Urinary bladder (tissue), 4 donors: ENCODE data around the gene CEP152. TPM values are rescaled to one million over a fixed set of nuclear protein-coding genes. Genes with fewer than 3 reads are reported as not detected.

Source experiments
- DNase-seq: peaks from one replicate; pipeline ENCODE4 v3.0.0-alpha.2; 2015; ENCODE audit errors: extremely low spot score
- H3K27ac ChIP-seq: one replicate; pipeline ENCODE4 v1.5.1; 2013; ENCODE audit warnings: low read depth, mild to moderate bottlenecking, moderate library complexity
- H3K36me3 ChIP-seq: one replicate; pipeline ENCODE4 v1.6.1; 2013; ENCODE audit warnings: mild to moderate bottlenecking, moderate library complexity; ENCODE audit not compliant: insufficient read depth
- H3K4me1 ChIP-seq: one replicate; pipeline ENCODE4 v1.6.1; 2013; ENCODE audit warnings: mild to moderate bottlenecking, moderate library complexity; ENCODE audit not compliant: insufficient read depth
- H3K4me3 ChIP-seq: one replicate; pipeline ENCODE4 v1.5.1; 2013; ENCODE audit warnings: low read depth, low read length
- WGBS: extraction: QIAGEN DNeasy Blood & Tissue Kit; methylation state at CpG from one replicate; pipeline ENCODE4 v1.1.7; 2013; 5-methylcytosine and 5-hydroxymethylcytosine counted together
- polyA plus RNA-seq: library from polyadenylated mRNA; stranded (reverse); fragments of 200-250 nt; gene quantifications from one replicate; pipeline ENCODE4 v1.2.3, GENCODE V29; 2013
- total RNA-seq: library from RNA; depleted of rRNA; stranded (reverse); fragments of >200 nt; gene quantifications from one replicate; pipeline ENCODE4 v1.2.3, GENCODE V29; 2014
- donor health status: healthy with polysubstance abuse.
- donor health status: healthy.

The CEP152 gene
- total and polyA plus RNA-seq, 2 donors = 1.3 to 17.7 TPM

DNA sequence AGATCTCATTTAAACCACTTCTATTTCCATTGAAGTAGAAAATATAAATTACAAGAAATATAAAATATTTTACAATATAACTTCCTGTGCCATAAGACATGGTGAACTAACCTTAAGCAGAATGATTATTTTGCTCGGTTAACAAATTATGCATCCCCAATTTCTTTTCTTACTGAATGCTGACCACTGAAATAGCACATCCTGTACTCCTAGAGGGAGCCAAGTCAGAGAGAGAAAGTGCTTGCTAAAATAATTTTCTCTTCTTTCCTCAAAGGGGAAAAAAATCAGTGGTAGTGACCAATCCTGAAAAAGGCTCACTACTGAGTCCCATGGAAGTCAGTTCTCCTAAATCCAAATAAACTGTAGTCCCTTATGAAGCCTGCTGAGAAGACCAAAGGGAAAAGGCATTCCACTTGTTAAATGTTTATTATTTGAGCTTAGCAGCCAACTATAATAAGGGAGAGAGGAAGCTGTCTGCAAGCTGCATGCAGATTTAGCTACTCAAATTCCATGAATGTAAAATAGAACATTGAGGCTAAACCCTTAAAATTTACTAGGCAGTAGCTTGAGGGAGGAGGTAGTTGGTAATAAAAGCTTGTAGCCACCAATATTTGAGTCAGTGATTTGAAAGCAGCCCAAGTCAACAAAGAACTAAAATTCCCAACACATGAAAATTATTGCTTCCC lies 33.1 kb downstream of the CEP152 start:
- H3K27ac ChIP-seq = no peak overlapping the region
- no peak for DNase-seq
- no peak overlapping the region for H3K4me3 ChIP-seq
- WGBS = 67% methylated on average over 1 of the region's 1 CpG
- H3K4me1 ChIP-seq = no peaks in the 10 kb centered on the region
- no peaks in the 10 kb centered on the region for H3K36me3 ChIP-seq

DNA sequence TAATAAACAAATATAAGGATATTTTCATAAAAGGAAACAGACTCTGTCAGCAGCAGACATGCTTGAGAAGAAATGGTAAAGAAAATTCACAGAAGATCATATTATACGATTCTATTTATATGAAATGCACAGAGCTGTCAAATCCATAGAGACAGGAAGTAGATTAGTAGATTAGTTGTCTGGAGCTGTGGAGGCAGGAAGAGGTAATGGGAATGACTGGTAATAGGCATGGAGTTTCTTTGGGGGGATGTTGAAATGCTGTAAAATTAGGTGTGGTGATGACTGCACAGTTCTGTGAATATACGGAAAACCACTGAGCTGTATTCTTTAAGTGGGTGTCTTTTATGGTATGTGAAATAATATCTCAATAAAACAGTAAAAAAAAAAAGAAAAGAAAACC lies 35.3 kb downstream of the CEP152 start:
- WGBS = 79% methylated on average over 2 of the region's 2 CpGs
- DNase-seq = no peak
- H3K4me1 ChIP-seq = no peaks in the 10 kb centered on the region

GRCh38 chr15:48774484-48774883 lies 36.4 kb downstream of the CEP152 start:
- WGBS = 97% methylated on average over 1 of the region's 1 CpG
- H3K27ac ChIP-seq = no peak overlapping the region

More for the DNA sequence above, 35.3 kb downstream of the CEP152 start:
- Histone ChIP-seq H3K4me3 (no peak overlapping the region), H3K36me3 (no peaks in the 10 kb centered on the region), H3K27ac (no peak overlapping the region)

GRCh38 chr15:48766196-48766595 lies 44.7 kb downstream of the CEP152 start:
- no peak for DNase-seq
- H3K27ac ChIP-seq = no peak overlapping the region
- 89% methylated on average over 4 of the region's 4 CpGs for WGBS
- no peak overlapping the region for H3K4me3 ChIP-seq
- H3K36me3 ChIP-seq = peaks cover 4% of the 10 kb centered on the region
- H3K4me1 ChIP-seq = no peaks in the 10 kb centered on the region

More at GRCh38 chr15:48774484-48774883, 36.4 kb downstream of the CEP152 start:
- no peaks in the 10 kb centered on the region for H3K36me3 ChIP-seq
- no peak for DNase-seq
- no peak overlapping the region for H3K4me3 ChIP-seq
- H3K4me1 ChIP-seq = no peaks in the 10 kb centered on the region

GRCh38 chr15:48765022-48765421 lies 45.8 kb downstream of the CEP152 start:
- H3K36me3 ChIP-seq = peaks cover 4% of the 10 kb centered on the region
- H3K4me3 ChIP-seq = no peak overlapping the region
- no peaks in the 10 kb centered on the region for H3K4me1 ChIP-seq
- no peak overlapping the region for H3K27ac ChIP-seq
- WGBS = 74% methylated on average over 4 of the region's 4 CpGs
- DNase-seq = no peak

GRCh38 chr15:48761393-48762158 lies 49.3 kb downstream of the CEP152 start:
- Histone ChIP-seq H3K4me1 (no peaks in the 10 kb centered on the region), H3K36me3 (peaks cover 4% of the 10 kb centered on the region), H3K27ac (no peak overlapping the region), H3K4me3 (no peak overlapping the region)
- DNase-seq = no peak
- WGBS = 95% methylated on average over 2 of the region's 2 CpGs

DNA sequence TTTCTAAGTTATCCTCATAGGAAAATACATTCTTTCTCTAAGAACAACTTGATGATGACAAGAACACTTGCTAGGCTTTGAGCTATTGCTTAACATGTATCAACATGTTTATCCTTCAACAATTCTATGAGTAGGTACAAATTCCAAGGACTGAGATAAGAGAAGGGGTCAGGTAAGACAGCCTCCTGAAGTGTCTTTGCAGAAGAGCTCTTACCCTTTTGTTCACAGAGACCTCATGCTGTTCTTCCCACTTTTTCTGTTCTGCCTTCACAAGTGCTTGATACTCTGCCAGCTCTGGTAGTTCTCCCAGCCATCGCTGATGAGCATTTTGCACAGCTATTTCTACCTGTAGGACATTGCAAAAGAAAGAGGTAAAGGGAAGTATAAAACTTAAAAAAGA lies 50.9 kb downstream of the CEP152 start:
- Histone ChIP-seq H3K27ac (no peak overlapping the region), H3K4me3 (no peak overlapping the region), H3K36me3 (peaks cover 4% of the 10 kb centered on the region), H3K4me1 (no peaks in the 10 kb centered on the region)
- DNase-seq = no peak
- 87% methylated on average over 1 of the region's 1 CpG for WGBS

- H3K27ac ChIP-seq = no peak overlapping the region
- no peaks in the 10 kb centered on the region for H3K36me3 ChIP-seq
- H3K4me3 ChIP-seq = no peak overlapping the region
- no peaks in the 10 kb centered on the region for H3K4me1 ChIP-seq
- WGBS = 96% methylated on average over 1 of the region's 1 CpG
- DNase-seq = no peak
These were observed 53.2 kb downstream of the CEP152 start for GRCh38 chr15:48757661-48758060.

DNA sequence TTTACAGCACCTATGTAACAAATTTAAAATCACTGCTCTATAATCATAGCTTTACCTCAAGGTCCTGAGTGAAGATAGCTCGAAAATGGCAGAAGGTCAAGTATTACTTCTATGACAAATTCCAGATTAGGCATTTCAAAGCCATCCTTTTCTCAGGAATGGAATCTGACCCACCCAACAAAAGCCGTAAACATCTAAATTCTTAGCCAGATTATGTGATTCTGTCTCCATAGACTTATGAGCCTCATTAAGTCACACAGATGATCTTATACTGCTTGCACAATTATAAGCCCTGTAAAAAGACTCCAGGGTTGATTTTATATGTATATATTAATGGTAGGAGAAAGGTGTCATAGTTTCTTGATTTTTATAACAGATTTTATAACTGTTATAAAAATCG lies 56.9 kb downstream of the CEP152 start:
- no peaks in the 10 kb centered on the region for H3K36me3 ChIP-seq
- no peak for DNase-seq
- WGBS = 86% methylated on average over 3 of the region's 3 CpGs
- no peak overlapping the region for H3K4me3 ChIP-seq
- H3K4me1 ChIP-seq = no peaks in the 10 kb centered on the region
- H3K27ac ChIP-seq = no peak overlapping the region

GRCh38 chr15:48751595-48751994 lies 59.3 kb downstream of the CEP152 start:
- Histone ChIP-seq H3K4me1 (no peaks in the 10 kb centered on the region), H3K4me3 (no peak overlapping the region), H3K36me3 (no peaks in the 10 kb centered on the region), H3K27ac (no peak overlapping the region)
- WGBS = 79% methylated on average over 3 of the region's 3 CpGs
- DNase-seq = no peak

GRCh38 chr15:48748535-48748934 lies 62.3 kb downstream of the CEP152 start:
- DNase-seq = no peak
- no peaks in the 10 kb centered on the region for H3K4me1 ChIP-seq
- no peak overlapping the region for H3K4me3 ChIP-seq
- WGBS = 55% methylated on average over 1 of the region's 1 CpG
- H3K27ac ChIP-seq = no peak overlapping the region
- no peaks in the 10 kb centered on the region for H3K36me3 ChIP-seq

DNA sequence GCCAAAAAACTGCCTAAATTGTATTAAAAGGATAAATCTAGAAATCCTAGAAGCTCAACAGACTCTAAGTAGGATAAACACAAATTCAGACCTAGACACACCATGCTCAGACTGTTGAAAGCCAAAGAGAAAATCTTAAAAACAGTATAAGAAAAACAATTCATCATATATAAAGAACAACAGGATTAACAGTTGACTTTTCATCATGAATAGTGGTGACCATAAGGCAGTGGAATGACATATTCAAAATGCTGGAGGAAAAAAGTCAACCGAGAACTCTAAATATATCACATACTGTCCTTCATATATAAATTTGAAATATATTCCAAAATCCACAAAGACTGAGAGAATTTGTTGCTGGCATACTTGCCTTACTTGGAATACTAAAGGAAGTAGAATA lies 77.3 kb downstream of the CEP152 start:
- no peak overlapping the region for H3K27ac ChIP-seq
- DNase-seq = no peak
- WGBS = 99% methylated on average over 1 of the region's 1 CpG

GRCh38 chr15:48730506-48730905 lies 80.4 kb downstream of the CEP152 start:
- no peaks in the 10 kb centered on the region for H3K36me3 ChIP-seq
- no peak for DNase-seq
- 97% methylated on average over 1 of the region's 1 CpG for WGBS

More for the DNA sequence above, 77.3 kb downstream of the CEP152 start:
- Histone ChIP-seq H3K36me3 (no peaks in the 10 kb centered on the region), H3K4me3 (no peak overlapping the region), H3K4me1 (no peaks in the 10 kb centered on the region)

DNA sequence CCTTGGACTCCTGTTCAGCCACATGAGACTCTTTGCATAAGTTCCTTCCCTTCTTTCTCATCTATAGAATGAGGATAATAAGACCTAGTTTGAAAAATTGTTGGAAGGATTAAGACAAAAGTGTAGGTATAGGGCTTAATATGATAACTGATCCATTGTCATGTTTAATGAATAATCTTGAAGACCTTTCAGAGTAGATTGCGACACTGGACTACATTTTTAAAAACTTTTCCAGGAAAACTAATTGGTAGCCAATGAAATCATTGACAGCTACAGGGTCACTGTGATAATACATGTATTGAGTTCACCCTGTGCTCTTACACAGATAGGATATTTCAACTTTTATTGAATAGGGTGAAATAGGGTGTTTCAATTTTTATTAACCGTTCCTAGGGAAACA lies 86.9 kb downstream of the CEP152 start:
- no peak overlapping the region for H3K27ac ChIP-seq
- 97% methylated on average over 2 of the region's 2 CpGs for WGBS
- no peak overlapping the region for H3K4me3 ChIP-seq
- no peaks in the 10 kb centered on the region for H3K4me1 ChIP-seq
- no peak for DNase-seq
- H3K36me3 ChIP-seq = no peaks in the 10 kb centered on the region

More at GRCh38 chr15:48730506-48730905, 80.4 kb downstream of the CEP152 start:
- no peaks in the 10 kb centered on the region for H3K4me1 ChIP-seq
- H3K27ac ChIP-seq = no peak overlapping the region
- no peak overlapping the region for H3K4me3 ChIP-seq
